Measurements from ENCODE around the gene PAPPA. TPM values are rescaled to one million over a fixed set of nuclear protein-coding genes. Genes with fewer than 3 reads are reported as not detected.

PAPPA gene
- total RNA-seq, 1 experiment from 2014 or later: 0.05 TPM

DNA sequence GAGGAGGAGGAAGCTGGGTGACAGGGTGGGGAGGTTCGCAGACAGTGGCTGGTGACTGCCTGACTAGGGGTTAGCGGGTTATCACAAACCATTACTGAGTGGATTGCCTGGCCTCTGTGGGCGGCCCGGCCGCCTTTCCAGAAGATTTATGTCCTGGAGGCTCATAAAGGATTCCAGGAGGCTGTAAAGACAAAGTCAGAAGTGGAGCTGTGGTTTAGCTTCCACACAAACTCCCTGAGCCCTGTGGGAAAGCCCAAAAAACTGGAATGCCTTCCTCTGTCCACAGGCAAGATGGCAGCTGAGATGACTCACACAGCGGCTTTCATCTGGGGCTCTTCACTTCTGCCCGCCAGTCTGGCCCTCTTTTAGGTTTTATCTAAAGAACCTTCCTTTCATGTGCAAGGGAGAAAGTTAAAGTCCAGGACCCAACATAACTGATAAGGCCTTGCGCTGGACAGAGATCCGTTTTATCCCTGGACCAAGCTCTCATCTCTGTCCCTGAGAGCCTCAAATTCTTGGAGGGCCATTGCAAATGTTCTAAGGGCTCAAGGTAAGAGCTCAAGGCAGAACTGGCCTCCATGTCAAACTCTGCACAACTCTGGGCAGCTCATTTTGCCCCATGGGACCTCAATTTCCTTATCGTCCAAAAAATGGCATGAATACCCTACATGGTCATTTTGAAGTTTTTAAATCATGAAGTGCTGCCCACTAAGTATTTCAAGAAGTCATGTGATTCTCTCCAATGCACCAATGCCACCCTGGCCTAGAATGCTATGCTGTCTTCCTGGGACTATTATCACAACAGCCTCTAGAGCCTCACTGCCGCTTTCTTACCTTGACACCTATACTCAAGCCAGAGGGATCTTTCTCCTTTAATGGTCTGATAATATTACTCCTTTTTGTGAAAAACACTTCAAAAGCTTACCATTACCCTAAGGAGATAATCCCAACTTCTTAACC is 284.1 kb downstream of the PAPPA start (continued):
- TF ChIP-seq, protein P1, sequence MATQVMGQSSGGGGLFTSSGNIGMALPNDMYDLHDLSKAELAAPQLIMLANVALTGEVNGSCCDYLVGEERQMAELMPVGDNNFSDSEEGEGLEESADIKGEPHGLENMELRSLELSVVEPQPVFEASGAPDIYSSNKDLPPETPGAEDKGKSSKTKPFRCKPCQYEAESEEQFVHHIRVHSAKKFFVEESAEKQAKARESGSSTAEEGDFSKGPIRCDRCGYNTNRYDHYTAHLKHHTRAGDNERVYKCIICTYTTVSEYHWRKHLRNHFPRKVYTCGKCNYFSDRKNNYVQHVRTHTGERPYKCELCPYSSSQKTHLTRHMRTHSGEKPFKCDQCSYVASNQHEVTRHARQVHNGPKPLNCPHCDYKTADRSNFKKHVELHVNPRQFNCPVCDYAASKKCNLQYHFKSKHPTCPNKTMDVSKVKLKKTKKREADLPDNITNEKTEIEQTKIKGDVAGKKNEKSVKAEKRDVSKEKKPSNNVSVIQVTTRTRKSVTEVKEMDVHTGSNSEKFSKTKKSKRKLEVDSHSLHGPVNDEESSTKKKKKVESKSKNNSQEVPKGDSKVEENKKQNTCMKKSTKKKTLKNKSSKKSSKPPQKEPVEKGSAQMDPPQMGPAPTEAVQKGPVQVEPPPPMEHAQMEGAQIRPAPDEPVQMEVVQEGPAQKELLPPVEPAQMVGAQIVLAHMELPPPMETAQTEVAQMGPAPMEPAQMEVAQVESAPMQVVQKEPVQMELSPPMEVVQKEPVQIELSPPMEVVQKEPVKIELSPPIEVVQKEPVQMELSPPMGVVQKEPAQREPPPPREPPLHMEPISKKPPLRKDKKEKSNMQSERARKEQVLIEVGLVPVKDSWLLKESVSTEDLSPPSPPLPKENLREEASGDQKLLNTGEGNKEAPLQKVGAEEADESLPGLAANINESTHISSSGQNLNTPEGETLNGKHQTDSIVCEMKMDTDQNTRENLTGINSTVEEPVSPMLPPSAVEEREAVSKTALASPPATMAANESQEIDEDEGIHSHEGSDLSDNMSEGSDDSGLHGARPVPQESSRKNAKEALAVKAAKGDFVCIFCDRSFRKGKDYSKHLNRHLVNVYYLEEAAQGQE (IDR thresholded peaks at IDR 0.05; ENCODE audit: low read depth): no peak
- TF ChIP-seq ZFX (IDR thresholded peaks at IDR 0.05) (no peak), TCF7L2 (IDR thresholded peaks at IDR 0.05; ENCODE audit: borderline replicate concordance, extremely low read depth, insufficient read depth, insufficient read length) (no peak)

DNA sequence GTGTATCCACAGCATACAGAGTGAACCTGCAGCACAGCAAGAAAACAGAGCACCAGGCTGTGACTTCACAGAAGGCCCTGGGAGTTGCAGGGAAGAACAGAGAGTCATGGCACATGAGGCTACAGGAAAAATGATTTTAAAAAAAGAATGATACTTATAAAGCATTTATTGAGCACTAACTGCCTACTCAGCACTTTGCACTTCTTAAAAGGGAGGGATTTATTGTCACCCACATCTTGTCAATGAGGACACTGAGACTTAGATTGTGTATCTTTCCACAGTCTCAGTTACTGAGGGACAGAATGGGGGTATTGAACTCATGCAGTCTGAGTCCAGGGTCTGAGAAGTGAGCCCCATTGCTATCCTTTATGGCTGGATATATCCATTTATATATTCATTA is 288.9 kb downstream of the PAPPA start:
- Histone ChIP-seq H3K27me3 (ENCODE audit: insufficient read depth, low read length) (no peaks in the 10 kb centered on the region), H3K9me2 (ENCODE audit: insufficient read depth) (no peaks in the 10 kb centered on the region), H3K4me2 (ENCODE audit: low read length) (no peak overlapping the region), H3K4me1 (ENCODE audit: control insufficient read depth in 1 of 2, insufficient read depth in 2 of 2, low read length in 2 of 2) (no peaks in the 10 kb centered on the region), H3K36me3 (ENCODE audit: control insufficient read depth in 1 of 2, insufficient read depth in 2 of 2, low read length in 2 of 2) (no peaks in the 10 kb centered on the region), H3K9me3 (ENCODE audit: control insufficient read depth in 1 of 2, insufficient read depth in 1 of 2, low read depth in 1 of 2, low read length in 2 of 2) (no peaks in the 10 kb centered on the region), H4K20me1 (ENCODE audit: insufficient read depth) (no peaks in the 10 kb centered on the region), H3K79me2 (ENCODE audit: insufficient read depth, low read length) (no peaks in the 10 kb centered on the region), H3K4me3 (replicated peaks in 1 of 2; ENCODE audit: low read depth in 1 of 2, low read length in 2 of 2) (no peak overlapping the region), H2AFZ (ENCODE audit: low read depth, low read length, poor library complexity, severe bottlenecking) (no peak overlapping the region), H3K9ac (ENCODE audit: low read length) (no peak overlapping the region), H3K27ac (ENCODE audit: low read depth, low read length) (no peak overlapping the region)
- no TSS peak for BruUV-seq (replicated peaks)
- ChIA-PET RAD21 (ENCODE audit: low non-redundant PET in 1 of 2, low total read pairs in 2 of 2, uncharacterized antibody in 2 of 2, unreplicated experiment in 2 of 2) (no interaction called here), CTCF (no interaction called here), POLR2A (no interaction called here)
- DNase-seq (ENCODE audit: low read depth, low spot score) (no peak), ATAC-seq (no peak)
- intact Hi-C loops (cut with micrococcal nuclease): no loop called here
- no peak for TF ChIP-seq RAD21 (IDR thresholded peaks at IDR 0.05; ENCODE audit: low read depth)
- TF ChIP-seq SRF (IDR thresholded peaks at IDR 0.05; ENCODE audit: low read depth): no peak
- TF ChIP-seq EZH2 (IDR thresholded peaks at IDR 0.05): no peak
- TF ChIP-seq ZFX (IDR thresholded peaks at IDR 0.05): no peak
- no peak for TF ChIP-seq JUND (IDR thresholded peaks at IDR 0.05)
- TF ChIP-seq, protein P1 (IDR thresholded peaks at IDR 0.05; ENCODE audit: low read depth): no peak
- no peak for TF ChIP-seq CBX3 (IDR thresholded peaks at IDR 0.05; ENCODE audit: low read depth)
- no peak for TF ChIP-seq POLR2AphosphoS5 (IDR thresholded peaks at IDR 0.05; ENCODE audit: low read depth, low read length)
- TF ChIP-seq, protein P2, sequence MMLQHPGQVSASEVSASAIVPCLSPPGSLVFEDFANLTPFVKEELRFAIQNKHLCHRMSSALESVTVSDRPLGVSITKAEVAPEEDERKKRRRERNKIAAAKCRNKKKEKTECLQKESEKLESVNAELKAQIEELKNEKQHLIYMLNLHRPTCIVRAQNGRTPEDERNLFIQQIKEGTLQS (IDR thresholded peaks at IDR 0.05): no peak
- TF ChIP-seq TCF7L2 (IDR thresholded peaks at IDR 0.05; ENCODE audit: borderline replicate concordance, extremely low read depth, insufficient read depth, insufficient read length): no peak
- TF ChIP-seq YY1 (IDR thresholded peaks at IDR 0.05; ENCODE audit: extremely low read depth, insufficient replicate concordance, low read depth, low read length): no peak
- TF ChIP-seq POLR2A (IDR thresholded peaks at IDR 0.05; ENCODE audit: borderline replicate concordance, extremely low read depth, insufficient read depth, insufficient read length): no peak
- no peak for TF ChIP-seq FOSL1 (IDR thresholded peaks at IDR 0.05; ENCODE audit: low read depth)
- no peak for TF ChIP-seq SIN3A (IDR thresholded peaks at IDR 0.05; ENCODE audit: low read depth)
